Fibroblast of skin of left quadriceps (primary cell): ENCODE measurements around the gene OR5H6.
"Not testable (repeated sequence)": the region's sequence is repeated elsewhere in the genome, so short reads cannot be mapped to it uniquely, and the experiment has no call there.

Experiments
- DNase-seq, 2 experiments: peaks; one replicate each; pipeline ENCODE4 v3.0.0-alpha.2; 2013; ENCODE audit warnings: low read depth in 2 of 2

OR5H6 gene

GRCh38 chr3:98263944-98264343 is at the start of gene OR5H6:
OR5H6 (plus strand) TSS chr3:98264244; CDS start chr3:98264333, 89 bp downstream.
- no peak for DNase-seq

DNA sequence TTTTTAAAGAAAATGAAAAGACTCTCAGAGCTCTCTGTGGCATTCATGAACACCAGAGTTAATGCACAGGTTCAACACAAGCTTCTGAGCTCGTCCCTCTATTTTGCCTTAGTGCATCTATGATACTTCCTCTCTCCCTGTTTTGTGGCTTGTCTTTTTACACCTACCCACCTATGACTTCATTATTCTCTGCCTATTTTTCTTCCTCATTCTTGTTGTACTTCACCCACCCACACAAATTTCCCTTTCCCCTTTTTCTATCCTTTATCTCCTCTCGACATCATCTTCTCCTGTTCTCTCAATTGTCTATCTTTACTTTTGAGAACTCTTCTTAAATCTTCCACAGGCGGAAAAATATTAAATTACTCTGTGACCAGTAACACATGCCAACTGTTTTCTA is 49.0 kb upstream of the OR5H6 start:
- no peak for DNase-seq

GRCh38 chr3:98223907-98224672 is 40.0 kb upstream of the OR5H6 start:
- no peak for DNase-seq

- DNase-seq: no peak
Observed at GRCh38 chr3:98232489-98232888, 31.6 kb upstream of the OR5H6 start.

DNA sequence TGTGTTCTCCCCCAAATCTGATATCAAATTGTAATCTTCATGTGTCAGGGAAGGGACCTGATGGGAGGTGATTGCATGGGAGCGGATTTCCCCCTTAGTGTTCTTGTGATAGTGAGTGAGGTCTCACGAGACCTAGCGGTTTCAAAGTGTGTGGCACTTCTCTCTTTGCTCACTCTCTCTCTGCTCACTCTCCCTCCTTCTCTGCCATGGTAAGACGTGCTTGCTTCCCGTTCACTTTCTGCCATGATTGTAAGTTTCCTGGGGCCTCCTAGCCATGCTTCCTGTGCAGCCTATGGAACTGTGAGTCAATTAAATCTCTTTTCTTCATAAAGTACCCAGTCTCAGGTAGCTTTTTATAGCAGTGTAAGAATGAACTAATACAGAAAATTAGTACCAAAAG is 30.6 kb upstream of the OR5H6 start:
- no peak for DNase-seq

- no peak for DNase-seq
Observed at GRCh38 chr3:98240131-98240530, 23.9 kb upstream of the OR5H6 start.

DNA sequence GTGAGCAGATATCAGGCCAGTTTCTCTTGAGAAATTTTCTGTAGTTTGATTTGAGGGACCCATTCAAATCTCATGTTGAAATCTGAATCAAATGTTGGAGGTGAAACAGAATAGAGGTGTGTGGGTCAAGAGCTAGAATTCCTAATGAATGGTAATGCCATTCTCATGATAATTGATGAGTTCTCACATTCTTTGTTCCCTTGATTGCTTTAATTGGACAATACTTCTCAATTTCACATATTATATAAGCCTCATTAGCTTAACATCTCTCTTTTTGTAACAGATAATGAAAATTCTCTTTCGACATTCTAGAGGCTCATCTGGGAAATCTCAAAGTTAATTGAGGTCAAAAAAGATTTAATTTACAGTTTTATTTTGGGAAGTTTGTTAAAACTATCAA is 21.9 kb upstream of the OR5H6 start:
- DNase-seq: no peak

- no peak for DNase-seq
Observed at GRCh38 chr3:98243843-98244242, 20.2 kb upstream of the OR5H6 start.

GRCh38 chr3:98246142-98246541 is 17.9 kb upstream of the OR5H6 start:
- DNase-seq: no peak

GRCh38 chr3:98256026-98256425 is 8.0 kb upstream of the OR5H6 start:
- DNase-seq: not testable (repeated sequence)

DNA sequence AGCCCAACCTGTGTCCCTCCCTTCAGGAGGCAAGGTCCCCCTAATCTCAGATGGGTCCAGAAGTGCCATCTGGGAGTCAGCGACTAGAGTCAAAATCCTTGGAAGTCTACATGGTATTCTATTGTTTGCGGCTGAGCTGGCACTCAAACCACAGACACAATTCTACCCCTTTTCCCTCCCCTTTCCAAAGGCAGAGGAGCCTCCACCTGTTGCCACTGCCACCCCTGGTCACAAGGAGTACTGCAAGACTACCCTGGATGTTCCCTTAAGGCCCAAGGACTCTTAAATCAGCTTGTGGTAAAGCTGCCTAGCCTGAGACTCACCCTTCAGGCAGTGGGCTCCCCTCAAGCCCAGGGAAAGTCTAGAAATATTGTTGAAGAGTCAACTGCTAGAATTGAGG is 4.3 kb upstream of the OR5H6 start:
- no peak for DNase-seq

- DNase-seq: no peak
Observed at GRCh38 chr3:98262046-98262445, 2.0 kb upstream of the OR5H6 start.

DNA sequence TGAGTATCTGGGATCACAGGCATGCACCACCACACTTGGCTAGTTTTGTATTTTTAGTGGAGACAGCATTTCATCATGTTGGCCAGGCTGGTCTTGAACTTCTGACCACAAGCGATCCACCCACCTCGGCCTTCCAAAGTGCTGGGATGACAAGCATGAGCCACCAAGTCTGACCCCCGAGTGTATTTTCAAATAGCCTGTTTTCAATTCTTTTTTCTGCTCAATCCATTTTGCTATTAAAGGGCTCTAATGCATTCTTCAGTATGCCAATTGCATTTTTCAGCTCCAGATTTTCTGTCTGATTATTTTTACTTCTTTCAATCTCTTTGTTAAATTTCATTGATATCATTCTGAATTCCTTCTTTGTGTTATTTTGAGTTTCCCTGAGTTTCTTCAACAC is 5.8 kb downstream of the OR5H6 start:
- no peak for DNase-seq

DNA sequence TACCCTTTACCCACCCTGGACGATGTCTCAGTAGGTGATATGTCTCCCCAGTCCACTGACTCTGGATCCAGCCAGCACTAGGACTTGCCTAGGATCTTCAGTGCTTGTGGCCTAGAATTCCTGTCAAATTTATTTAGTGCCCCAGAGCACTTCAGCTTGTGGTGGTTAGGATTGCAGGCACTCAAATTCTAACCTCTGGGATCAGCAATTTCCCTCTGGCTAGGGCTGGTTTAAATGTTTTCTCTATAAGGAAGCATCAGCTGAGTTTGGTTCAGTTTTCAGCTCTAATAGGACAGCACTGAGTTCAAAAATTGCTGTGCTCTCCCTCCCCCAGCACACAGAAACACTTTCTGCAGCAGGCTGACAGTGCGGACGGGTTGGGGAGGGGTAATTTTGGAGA is 8.1 kb downstream of the OR5H6 start:
- DNase-seq: no peak

DNA sequence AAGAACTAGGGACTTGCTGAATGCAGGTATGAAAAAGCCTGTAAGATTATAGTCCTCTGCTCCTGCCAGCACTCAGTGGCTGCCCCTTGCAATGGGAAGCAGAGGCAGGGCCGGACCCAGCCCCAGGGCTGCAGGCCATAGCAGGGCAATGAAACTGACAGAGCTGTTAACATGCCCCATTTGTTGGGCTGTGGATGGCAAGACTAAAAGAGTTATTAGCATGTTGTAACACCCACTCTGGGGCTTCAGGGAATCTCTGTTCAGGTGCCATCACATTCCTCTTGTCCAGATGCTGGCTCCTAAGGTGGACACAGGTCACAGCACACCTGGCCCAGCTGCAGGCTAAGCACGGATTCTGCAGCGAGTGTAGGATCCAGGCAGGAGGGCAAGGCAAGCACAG is 10.9 kb downstream of the OR5H6 start:
- DNase-seq: no peak

GRCh38 chr3:98282205-98282604 is 18.2 kb downstream of the OR5H6 start, which contains the start of gene OR5H2:
OR5H2 (plus strand) TSS chr3:98282505; CDS start chr3:98282903, 398 bp downstream.
- DNase-seq: no peak

DNA sequence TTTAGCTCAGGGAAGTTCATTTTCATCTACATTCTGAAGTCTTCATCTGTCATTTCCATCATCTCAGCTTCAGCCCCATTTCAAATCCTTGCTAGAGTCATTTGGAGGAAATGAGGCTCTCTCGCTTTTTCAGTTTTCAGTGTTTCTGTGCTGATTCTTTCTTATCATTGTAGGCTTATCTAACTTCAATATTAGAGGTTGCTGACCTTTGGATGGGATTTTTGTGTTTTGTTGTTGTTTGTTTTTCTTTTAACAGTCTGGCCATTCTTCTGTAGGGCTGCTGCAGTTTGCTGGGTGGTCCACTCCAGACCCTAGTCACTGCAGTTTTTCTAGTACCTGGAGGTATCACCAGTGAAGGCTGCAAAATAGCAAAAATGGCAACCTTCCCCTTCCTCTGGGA is 26.9 kb downstream of the OR5H6 start:
- DNase-seq: no peak

DNA sequence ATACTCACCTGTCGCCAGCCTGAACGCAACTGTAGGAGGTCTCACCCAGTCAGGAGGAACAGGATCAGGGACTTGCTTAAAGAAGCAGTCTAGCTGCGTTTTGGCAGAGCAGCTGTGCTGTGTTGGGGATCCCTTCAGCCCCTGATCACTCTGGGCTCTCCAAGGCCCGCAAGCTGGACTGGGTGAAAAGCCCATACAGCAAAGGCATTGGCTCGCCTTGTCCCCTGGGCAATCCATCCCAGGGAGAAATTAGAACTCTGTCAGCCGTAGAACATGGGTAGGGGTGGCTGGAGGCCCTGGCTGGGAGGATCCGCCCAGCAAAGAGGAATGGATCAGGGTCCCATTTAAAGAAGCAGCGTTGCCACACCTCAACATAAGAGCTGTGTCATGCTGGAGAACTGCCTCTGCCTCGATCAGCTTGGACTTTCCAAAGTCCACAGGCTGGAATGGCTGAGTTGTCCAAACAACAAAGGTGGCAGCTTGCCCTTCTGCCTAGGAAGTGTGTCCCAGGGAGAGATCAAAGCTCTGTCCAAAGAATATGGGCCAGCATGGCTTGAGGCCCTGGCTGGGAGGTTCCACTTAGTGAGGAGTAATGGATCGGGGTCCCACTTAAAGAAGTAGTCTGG is 27.4 kb downstream of the OR5H6 start:
- DNase-seq: no peak
